Stomach smooth muscle (tissue), 2 donors: ENCODE results near the gene BTBD18.
A peak's percentile ranks its signal among the peaks of the same experiment; 100 is the strongest.

ENCODE experiments used
- H3K27ac ChIP-seq: one replicate; pipeline ENCODE4 v1.7.0; 2013; ENCODE audit warnings: mild to moderate bottlenecking, low read length, inconsistent platforms
- H3K27me3 ChIP-seq, 2 donors: one replicate each; pipeline ENCODE4 v1.7.0; 2013; ENCODE audit warnings: low read length in 2 of 2; ENCODE audit not compliant: insufficient read depth in 2 of 2, control insufficient read depth in 1 of 2
- H3K36me3 ChIP-seq, 2 donors: one replicate each; pipeline ENCODE4 v1.7.0; 2013; ENCODE audit warnings: low read length in 2 of 2; ENCODE audit not compliant: control insufficient read depth in 2 of 2, insufficient read depth in 2 of 2
- H3K4me1 ChIP-seq: one replicate; pipeline ENCODE4 v1.7.0; 2013; ENCODE audit warnings: low read length; ENCODE audit not compliant: control insufficient read depth, insufficient read depth
- H3K4me3 ChIP-seq, 2 donors: one replicate each; pipeline ENCODE4 v1.7.0; 2013; ENCODE audit warnings: low read length in 2 of 2
- H3K9ac ChIP-seq, 2 donors: one replicate each; pipeline ENCODE4 v1.7.0; 2013; ENCODE audit warnings: low read length in 2 of 2, mild to moderate bottlenecking in 1 of 2
- H3K9me3 ChIP-seq, 2 donors: one replicate each; pipeline ENCODE4 v1.7.0; 2013; ENCODE audit warnings: low read length in 2 of 2; ENCODE audit not compliant: control insufficient read depth in 2 of 2
- donor health status: healthy.
- donor health status: Pancreatic carcinoma.

The BTBD18 gene

GRCh38 chr11:57787920-57788702 lies 36.5 kb upstream of the BTBD18 start:
- H3K9me3 ChIP-seq, result no peaks in the 10 kb centered on the region
- peaks cover 7 to 10% of the 10 kb centered on the region in 2 donors for H3K36me3 ChIP-seq
- H3K4me3 ChIP-seq, result no peak overlapping the region
- H3K27me3 ChIP-seq, result no peaks in the 10 kb centered on the region
- peaks cover 27% of the 10 kb centered on the region for H3K4me1 ChIP-seq
- H3K9ac ChIP-seq, result no peak overlapping the region
- H3K27ac ChIP-seq, result no peak overlapping the region

- H3K36me3 ChIP-seq, result peaks cover 6 to 8% of the 10 kb centered on the region in 2 donors
- H3K4me1 ChIP-seq, result peaks cover 23% of the 10 kb centered on the region
- peak overlapping the region in 1 of 2 donors; percentile 14 for H3K4me3 ChIP-seq
- H3K27ac ChIP-seq, result no peak overlapping the region
- H3K27me3 ChIP-seq, result no peaks in the 10 kb centered on the region
- H3K9me3 ChIP-seq, result no peaks in the 10 kb centered on the region
- H3K9ac ChIP-seq, result no peak overlapping the region
Observed at GRCh38 chr11:57787006-57787604, 35.5 kb upstream of the BTBD18 start.

GRCh38 chr11:57786436-57786835 lies 34.8 kb upstream of the BTBD18 start:
- Histone ChIP-seq H3K27ac (no peak overlapping the region), H3K4me3 (no peak overlapping the region), H3K36me3 (peaks cover 0 to 1% of the 10 kb centered on the region in 2 donors), H3K9ac (no peak overlapping the region), H3K4me1 (peaks cover 23% of the 10 kb centered on the region), H3K9me3 (no peaks in the 10 kb centered on the region), H3K27me3 (no peaks in the 10 kb centered on the region)

GRCh38 chr11:57785072-57785471 lies 33.5 kb upstream of the BTBD18 start:
- H3K4me3 ChIP-seq, result no peak overlapping the region
- H3K27ac ChIP-seq, result no peak overlapping the region
- H3K9ac ChIP-seq, result no peak overlapping the region
- H3K4me1 ChIP-seq, result peaks cover 24% of the 10 kb centered on the region
- H3K27me3 ChIP-seq, result no peaks in the 10 kb centered on the region
- H3K36me3 ChIP-seq, result no peaks in the 10 kb centered on the region
- H3K9me3 ChIP-seq, result no peaks in the 10 kb centered on the region

GRCh38 chr11:57781529-57781943 lies 29.9 kb upstream of the BTBD18 start:
- H3K4me1 ChIP-seq, result peaks cover 41% of the 10 kb centered on the region
- peak overlapping the region in 1 of 2 donors; percentile 21 for H3K9ac ChIP-seq
- H3K36me3 ChIP-seq, result no peaks in the 10 kb centered on the region
- H3K27me3 ChIP-seq, result no peaks in the 10 kb centered on the region
- H3K27ac ChIP-seq, result peak overlapping the region; percentile 31
- no peak overlapping the region for H3K4me3 ChIP-seq
- no peaks in the 10 kb centered on the region for H3K9me3 ChIP-seq

- Histone ChIP-seq H3K4me3 (peak overlapping the region in 1 of 2 donors; percentile 9), H3K9ac (peak overlapping the region in 1 of 2 donors; percentile 4), H3K36me3 (no peaks in the 10 kb centered on the region), H3K9me3 (no peaks in the 10 kb centered on the region), H3K4me1 (peaks cover 57% of the 10 kb centered on the region), H3K27ac (peak overlapping the region; percentile 88), H3K27me3 (no peaks in the 10 kb centered on the region)
Observed at GRCh38 chr11:57779276-57779675, 27.7 kb upstream of the BTBD18 start.

- H3K27me3 ChIP-seq, result no peaks in the 10 kb centered on the region
- peak overlapping the region; percentile 44 to 64 for H3K4me3 ChIP-seq
- H3K36me3 ChIP-seq, result no peaks in the 10 kb centered on the region
- H3K9me3 ChIP-seq, result no peaks in the 10 kb centered on the region
- peak overlapping the region; percentile 88 for H3K27ac ChIP-seq
- H3K9ac ChIP-seq, result peak overlapping the region; percentile 43 to 58
- peaks cover 57% of the 10 kb centered on the region for H3K4me1 ChIP-seq
Observed at GRCh38 chr11:57778318-57779037, 26.9 kb upstream of the BTBD18 start.

GRCh38 chr11:57777969-57778317 lies 26.3 kb upstream of the BTBD18 start:
- H3K4me1 ChIP-seq, result peaks cover 57% of the 10 kb centered on the region
- H3K4me3 ChIP-seq, result peak overlapping the region; percentile 44 to 64
- H3K9ac ChIP-seq, result peak overlapping the region; percentile 43 to 58
- H3K27me3 ChIP-seq, result no peaks in the 10 kb centered on the region
- H3K9me3 ChIP-seq, result no peaks in the 10 kb centered on the region
- peak overlapping the region; percentile 88 for H3K27ac ChIP-seq
- H3K36me3 ChIP-seq, result no peaks in the 10 kb centered on the region

GRCh38 chr11:57776577-57777210 lies 25.1 kb upstream of the BTBD18 start:
- Histone ChIP-seq H3K4me1 (peaks cover 60% of the 10 kb centered on the region), H3K9me3 (no peaks in the 10 kb centered on the region), H3K4me3 (peak overlapping the region; percentile 29 to 59), H3K27ac (peak overlapping the region; percentile 88), H3K27me3 (no peaks in the 10 kb centered on the region), H3K9ac (no peak overlapping the region), H3K36me3 (no peaks in the 10 kb centered on the region)

GRCh38 chr11:57776031-57776521 lies 24.5 kb upstream of the BTBD18 start:
- Histone ChIP-seq H3K9ac (no peak overlapping the region), H3K27ac (peak overlapping the region; percentile 37), H3K36me3 (no peaks in the 10 kb centered on the region), H3K27me3 (no peaks in the 10 kb centered on the region), H3K4me1 (peaks cover 57% of the 10 kb centered on the region), H3K9me3 (no peaks in the 10 kb centered on the region), H3K4me3 (peak overlapping the region; percentile 29 to 59)
